Astrocyte (in vitro differentiated cells and primary cell): ENCODE data around the gene HGFAC.

Experiments
- EZH2 ChIP-seq: IDR thresholded peaks from 2 replicates; pipeline ENCODE4 v1.6.1; 2012; ENCODE audit warnings: mild to moderate bottlenecking, low read length, inconsistent platforms; ENCODE audit not compliant: insufficient read depth
- TF ChIP-seq, protein P1 (sequence below): IDR thresholded peaks from 2 replicates; pipeline ENCODE4 v1.5.1; 2011; ENCODE audit warnings: low read depth, mild to moderate bottlenecking, inconsistent platforms, low read length, moderate library complexity; ENCODE audit not compliant: insufficient read depth

GRCh38 chr4:3424522-3425095 is 17.2 kb upstream of the HGFAC start:
- TF ChIP-seq, protein P1, sequence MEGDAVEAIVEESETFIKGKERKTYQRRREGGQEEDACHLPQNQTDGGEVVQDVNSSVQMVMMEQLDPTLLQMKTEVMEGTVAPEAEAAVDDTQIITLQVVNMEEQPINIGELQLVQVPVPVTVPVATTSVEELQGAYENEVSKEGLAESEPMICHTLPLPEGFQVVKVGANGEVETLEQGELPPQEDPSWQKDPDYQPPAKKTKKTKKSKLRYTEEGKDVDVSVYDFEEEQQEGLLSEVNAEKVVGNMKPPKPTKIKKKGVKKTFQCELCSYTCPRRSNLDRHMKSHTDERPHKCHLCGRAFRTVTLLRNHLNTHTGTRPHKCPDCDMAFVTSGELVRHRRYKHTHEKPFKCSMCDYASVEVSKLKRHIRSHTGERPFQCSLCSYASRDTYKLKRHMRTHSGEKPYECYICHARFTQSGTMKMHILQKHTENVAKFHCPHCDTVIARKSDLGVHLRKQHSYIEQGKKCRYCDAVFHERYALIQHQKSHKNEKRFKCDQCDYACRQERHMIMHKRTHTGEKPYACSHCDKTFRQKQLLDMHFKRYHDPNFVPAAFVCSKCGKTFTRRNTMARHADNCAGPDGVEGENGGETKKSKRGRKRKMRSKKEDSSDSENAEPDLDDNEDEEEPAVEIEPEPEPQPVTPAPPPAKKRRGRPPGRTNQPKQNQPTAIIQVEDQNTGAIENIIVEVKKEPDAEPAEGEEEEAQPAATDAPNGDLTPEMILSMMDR: no peak
- no peak for TF ChIP-seq EZH2
